PC-3 (cell line): Measurements from ENCODE around the gene IFFO2.

Source experiments
- EZH2 ChIP-seq: fragments of 300-600 bp; sonication (generic); IDR thresholded peaks from one replicate; pipeline ENCODE4 v1.6.1; 2017; ENCODE audit warnings: antibody characterized with exemption, mild to moderate bottlenecking, low read length; ENCODE audit not compliant: unreplicated experiment
- EZH2phosphoT487 ChIP-seq: fragments of 300-600 bp; sonication (generic); IDR thresholded peaks from 2 replicates; pipeline ENCODE4 v1.6.1; 2018; ENCODE audit warnings: mild to moderate bottlenecking, antibody characterized with exemption, low read length, borderline replicate concordance
- TF ChIP-seq, protein P1 (sequence below): fragments of 300-600 bp; sonication (generic); conservative IDR thresholded peaks from 2 replicates; pipeline ENCODE4 v1.5.1; 2017; ENCODE audit warnings: antibody characterized with exemption, low read depth, mild to moderate bottlenecking, low read length

DNA sequence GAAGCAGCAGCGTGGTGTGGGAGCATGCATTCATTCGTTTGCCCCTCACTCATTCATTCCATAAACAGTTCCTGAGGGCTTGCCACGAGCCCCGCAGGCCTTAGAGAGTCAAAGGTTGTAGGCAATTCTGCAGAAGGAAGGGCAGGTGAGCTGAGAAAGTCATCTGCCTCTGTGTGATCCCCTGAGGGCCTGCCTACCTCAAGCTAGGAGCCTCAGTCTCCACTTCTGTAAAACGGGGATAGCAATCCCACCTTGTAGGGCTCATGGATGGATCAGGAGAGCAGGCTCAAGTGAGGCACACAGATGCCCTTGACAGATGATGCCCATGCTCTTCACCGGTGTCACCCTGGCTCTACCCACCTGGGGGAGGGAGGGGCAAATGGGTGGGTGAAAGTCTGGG is 27.5 kb downstream of the IFFO2 start:
- TF ChIP-seq, protein P1, sequence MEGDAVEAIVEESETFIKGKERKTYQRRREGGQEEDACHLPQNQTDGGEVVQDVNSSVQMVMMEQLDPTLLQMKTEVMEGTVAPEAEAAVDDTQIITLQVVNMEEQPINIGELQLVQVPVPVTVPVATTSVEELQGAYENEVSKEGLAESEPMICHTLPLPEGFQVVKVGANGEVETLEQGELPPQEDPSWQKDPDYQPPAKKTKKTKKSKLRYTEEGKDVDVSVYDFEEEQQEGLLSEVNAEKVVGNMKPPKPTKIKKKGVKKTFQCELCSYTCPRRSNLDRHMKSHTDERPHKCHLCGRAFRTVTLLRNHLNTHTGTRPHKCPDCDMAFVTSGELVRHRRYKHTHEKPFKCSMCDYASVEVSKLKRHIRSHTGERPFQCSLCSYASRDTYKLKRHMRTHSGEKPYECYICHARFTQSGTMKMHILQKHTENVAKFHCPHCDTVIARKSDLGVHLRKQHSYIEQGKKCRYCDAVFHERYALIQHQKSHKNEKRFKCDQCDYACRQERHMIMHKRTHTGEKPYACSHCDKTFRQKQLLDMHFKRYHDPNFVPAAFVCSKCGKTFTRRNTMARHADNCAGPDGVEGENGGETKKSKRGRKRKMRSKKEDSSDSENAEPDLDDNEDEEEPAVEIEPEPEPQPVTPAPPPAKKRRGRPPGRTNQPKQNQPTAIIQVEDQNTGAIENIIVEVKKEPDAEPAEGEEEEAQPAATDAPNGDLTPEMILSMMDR, result no peak
- TF ChIP-seq EZH2 (no peak), EZH2phosphoT487 (no peak)
